ENCODE data around the gene MAP7D1. TPM values are rescaled to one million over a fixed set of nuclear protein-coding genes. Genes with fewer than 3 reads are reported as not detected.

MAP7D1 gene
- total RNA-seq, 1 donor: 142 TPM

DNA sequence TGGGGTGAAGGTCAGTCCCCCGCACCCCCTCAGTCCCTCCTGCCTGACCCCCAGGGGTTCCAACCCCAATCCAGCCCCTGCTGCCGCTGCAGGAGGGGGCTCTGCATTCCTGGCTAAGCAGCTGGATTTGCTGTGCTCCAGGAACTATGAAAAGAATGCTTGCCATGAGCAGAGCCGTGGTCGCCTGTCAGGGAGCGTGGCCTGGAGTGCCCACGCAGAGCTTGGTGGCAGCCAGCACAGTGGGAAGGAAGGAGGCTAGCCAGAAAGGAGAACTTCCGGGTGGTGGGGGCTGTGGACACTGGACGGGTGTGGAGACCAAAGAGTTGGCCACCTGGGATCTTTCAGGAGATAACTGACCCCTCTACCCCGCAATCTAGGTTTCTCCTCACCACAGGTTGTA lies 36.5 kb upstream of the MAP7D1 start:
- no peak for DNase-seq (ENCODE audit: low read depth)
- no peak overlapping the region for H3K4me3 ChIP-seq (ENCODE audit: low read depth, low read length)
- no peak for TF ChIP-seq CTCF (IDR thresholded peaks at IDR 0.05; ENCODE audit: insufficient read depth, low read depth, low read length)

GRCh38 chr1:36122062-36123030 lies 33.6 kb upstream of the MAP7D1 start:
- H3K4me3 ChIP-seq (ENCODE audit: low read depth, low read length): no peak overlapping the region
- no peak for DNase-seq (ENCODE audit: low read depth)
- no peak for TF ChIP-seq CTCF (IDR thresholded peaks at IDR 0.05; ENCODE audit: insufficient read depth, low read depth, low read length)

DNA sequence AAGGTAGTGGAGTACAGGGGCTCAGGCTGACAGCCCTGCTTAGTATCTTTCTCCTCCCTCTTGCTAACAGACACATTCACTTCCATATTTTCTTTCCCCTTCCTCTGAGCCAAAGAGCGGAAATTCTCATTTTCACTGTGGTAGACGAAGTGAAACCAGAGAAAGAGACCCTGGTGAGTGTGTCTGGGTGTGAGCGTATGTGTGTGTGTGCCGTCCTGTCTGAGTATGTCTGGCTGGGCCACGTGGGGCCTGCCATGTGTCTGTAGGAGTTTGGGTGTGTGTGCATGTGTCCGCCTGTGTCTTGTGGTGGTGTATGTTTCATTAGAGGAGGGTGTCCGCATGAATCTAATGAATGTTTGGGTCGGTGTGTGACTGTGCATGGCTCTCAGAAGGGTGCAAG lies 32.6 kb upstream of the MAP7D1 start:
- no peak for TF ChIP-seq CTCF (IDR thresholded peaks at IDR 0.05; ENCODE audit: insufficient read depth, low read depth, low read length)
- H3K4me3 ChIP-seq (ENCODE audit: low read depth, low read length): no peak overlapping the region
- DNase-seq (ENCODE audit: low read depth): no peak

GRCh38 chr1:36124404-36125128 lies 31.4 kb upstream of the MAP7D1 start:
- no peak for TF ChIP-seq CTCF (IDR thresholded peaks at IDR 0.05; ENCODE audit: insufficient read depth, low read depth, low read length)
- DNase-seq (ENCODE audit: low read depth): no peak
- H3K4me3 ChIP-seq (ENCODE audit: low read depth, low read length): peak overlapping the region; percentile 23

DNA sequence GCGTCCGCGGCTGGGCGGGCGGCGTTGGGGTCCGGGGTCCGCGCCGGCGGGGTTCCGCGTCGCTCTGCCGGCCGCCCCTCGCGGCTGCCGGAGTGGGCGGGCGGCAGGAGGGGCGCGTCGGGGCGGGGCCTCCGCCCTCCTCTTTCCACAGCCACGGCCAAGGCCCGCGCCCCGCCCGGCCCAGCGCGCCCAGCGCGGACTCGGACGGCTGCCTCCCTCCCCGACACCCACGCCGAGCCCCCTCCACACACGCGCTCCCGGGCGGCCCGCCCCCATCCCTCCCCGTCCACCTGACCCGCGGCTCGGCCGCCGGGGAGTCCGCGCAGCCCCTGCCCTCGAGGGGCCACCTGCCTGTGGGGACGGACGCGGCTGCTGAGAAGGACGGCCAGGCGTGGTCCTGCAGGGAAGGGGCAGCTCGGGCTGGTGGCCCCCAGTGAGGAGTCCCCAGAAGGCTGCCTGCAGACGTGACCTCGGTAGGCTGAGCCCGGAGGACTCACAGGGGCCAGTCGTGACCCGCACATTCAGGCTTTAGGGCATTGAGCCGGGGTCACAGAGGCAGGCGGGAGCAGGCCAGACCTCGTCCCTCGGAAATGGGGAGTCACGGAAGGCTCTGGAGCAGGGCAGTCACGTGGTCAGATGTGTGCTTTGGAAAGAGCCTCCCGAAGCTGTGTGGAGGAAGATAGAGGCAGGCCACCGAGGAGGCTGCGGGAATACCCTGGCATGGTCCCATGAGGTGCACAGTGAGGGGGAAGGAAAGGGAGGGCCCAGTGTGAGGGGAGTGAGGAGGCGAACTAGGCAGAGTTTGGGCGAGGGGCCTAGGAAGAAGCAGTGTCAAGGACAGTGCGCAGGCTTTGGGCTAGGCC lies 30.6 kb upstream of the MAP7D1 start, which contains the start of gene COL8A2:
TSS of gene COL8A2 (minus strand) at position 94 of the 863 bp plus-strand sequence. CDS start 24,980 bp downstream, outside the sequence.
- no peak for DNase-seq (ENCODE audit: low read depth)
- H3K4me3 ChIP-seq (ENCODE audit: low read depth, low read length): peak within 1 kb of the TSS; percentile 42
- no peak for TF ChIP-seq CTCF (IDR thresholded peaks at IDR 0.05; ENCODE audit: insufficient read depth, low read depth, low read length)

DNA sequence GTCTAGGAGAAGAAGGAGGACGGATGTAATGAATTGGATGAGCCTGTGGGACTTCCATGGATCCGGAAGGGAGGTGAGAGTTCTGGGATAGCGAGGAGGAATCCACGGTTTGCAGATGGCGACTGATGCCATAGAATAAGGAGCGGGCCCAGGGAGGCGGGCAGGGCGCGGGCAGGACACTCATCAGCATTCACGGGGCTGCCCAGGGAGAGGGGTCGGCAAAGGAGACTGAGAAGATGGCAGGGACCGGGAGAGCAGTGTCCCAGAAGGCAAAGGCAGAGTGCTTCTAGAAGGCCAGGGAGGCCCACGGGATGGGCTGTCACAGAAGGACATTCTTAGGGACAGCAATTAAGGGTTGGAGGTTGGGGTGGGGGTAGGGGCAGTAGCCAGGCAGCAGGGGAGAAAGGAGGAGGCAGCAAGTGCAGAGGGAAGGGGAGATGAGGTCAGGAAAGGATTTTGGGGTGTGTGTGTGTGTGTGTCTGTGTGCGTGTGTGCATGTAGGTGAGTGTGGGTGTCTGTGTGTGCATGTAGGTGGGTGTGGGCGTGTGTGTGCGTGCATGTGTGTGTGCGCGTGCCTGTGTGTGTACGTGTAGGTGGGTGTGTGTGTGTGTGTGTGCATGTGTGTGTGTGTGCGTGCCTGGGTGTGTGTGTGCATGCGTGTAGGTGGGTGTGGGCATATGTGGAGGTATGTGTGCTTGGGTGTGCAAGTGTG lies 29.8 kb upstream of the MAP7D1 start:
- no peak for DNase-seq (ENCODE audit: low read depth)
- TF ChIP-seq CTCF (IDR thresholded peaks at IDR 0.05; ENCODE audit: insufficient read depth, low read depth, low read length): no peak
- no peak overlapping the region for H3K4me3 ChIP-seq (ENCODE audit: low read depth, low read length)

Measured in fibroblast of villous mesenchyme (primary cell).